ENCODE measurements around the gene DDTL. TPM values are rescaled to one million over a fixed set of nuclear protein-coding genes. Genes with fewer than 3 reads are reported as not detected.
"Not testable (repeated sequence)": the region's sequence is repeated elsewhere in the genome, so short reads cannot be mapped to it uniquely, and the experiment has no call there.

DDTL gene
- total RNA-seq, 4 donors from 2014 or later, result 0.67 to 9.9 (median 6.3) TPM; not detected in 1

DNA sequence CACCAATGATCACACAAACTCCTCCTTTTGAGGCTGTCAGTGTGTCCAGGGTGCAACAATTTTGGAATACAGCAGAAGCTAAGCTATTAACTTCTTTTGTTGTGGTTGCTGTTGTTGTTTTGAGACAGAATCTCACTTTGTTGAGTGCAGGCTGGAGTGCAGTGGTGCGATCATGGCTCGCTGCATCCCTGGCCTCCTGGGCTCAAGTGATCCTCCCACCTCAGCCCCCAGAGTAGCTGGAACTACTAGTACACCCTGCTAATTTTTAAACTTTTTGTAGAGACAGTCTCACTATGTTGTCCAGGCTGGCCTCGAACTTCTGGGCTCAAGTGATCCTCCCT, 27.7 kb upstream of the DDTL start:
- H3K4me1 ChIP-seq, result no peaks in the 10 kb centered on the region
- H3K36me3 ChIP-seq, result no peaks in the 10 kb centered on the region
- no peak for TF ChIP-seq POLR2A (IDR thresholded peaks at IDR 0.05)
- TF ChIP-seq, protein P1, sequence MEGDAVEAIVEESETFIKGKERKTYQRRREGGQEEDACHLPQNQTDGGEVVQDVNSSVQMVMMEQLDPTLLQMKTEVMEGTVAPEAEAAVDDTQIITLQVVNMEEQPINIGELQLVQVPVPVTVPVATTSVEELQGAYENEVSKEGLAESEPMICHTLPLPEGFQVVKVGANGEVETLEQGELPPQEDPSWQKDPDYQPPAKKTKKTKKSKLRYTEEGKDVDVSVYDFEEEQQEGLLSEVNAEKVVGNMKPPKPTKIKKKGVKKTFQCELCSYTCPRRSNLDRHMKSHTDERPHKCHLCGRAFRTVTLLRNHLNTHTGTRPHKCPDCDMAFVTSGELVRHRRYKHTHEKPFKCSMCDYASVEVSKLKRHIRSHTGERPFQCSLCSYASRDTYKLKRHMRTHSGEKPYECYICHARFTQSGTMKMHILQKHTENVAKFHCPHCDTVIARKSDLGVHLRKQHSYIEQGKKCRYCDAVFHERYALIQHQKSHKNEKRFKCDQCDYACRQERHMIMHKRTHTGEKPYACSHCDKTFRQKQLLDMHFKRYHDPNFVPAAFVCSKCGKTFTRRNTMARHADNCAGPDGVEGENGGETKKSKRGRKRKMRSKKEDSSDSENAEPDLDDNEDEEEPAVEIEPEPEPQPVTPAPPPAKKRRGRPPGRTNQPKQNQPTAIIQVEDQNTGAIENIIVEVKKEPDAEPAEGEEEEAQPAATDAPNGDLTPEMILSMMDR (IDR thresholded peaks at IDR 0.05), result no peak
- DNase-seq, result no peak
- no peak overlapping the region for H3K27ac ChIP-seq
- H3K4me3 ChIP-seq, result no peak overlapping the region
- no peaks in the 10 kb centered on the region for H3K27me3 ChIP-seq
- H3K9me3 ChIP-seq, result no peaks in the 10 kb centered on the region

DNA sequence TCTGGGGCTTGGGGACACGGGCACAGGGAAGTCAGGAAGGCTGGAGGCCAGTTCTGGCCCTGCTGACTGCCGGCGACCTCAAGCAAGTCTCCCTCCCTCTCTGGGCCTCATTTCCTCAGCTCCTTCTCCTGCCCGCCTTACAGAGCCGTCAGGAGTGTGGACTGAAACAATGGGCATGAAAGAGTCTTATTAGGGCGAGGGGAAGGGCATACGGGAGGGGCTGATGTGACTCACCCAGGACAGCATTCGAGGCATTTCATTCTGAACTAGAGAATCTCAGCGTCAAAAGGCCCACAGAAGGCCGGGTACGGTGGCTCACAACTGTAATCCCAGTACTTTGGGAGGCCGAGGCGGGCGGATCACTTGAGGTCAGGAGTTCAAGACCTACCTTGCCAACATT, 26.5 kb upstream of the DDTL start:
- H3K9me3 ChIP-seq, DNase-seq: not testable (repeated sequence)

DNA sequence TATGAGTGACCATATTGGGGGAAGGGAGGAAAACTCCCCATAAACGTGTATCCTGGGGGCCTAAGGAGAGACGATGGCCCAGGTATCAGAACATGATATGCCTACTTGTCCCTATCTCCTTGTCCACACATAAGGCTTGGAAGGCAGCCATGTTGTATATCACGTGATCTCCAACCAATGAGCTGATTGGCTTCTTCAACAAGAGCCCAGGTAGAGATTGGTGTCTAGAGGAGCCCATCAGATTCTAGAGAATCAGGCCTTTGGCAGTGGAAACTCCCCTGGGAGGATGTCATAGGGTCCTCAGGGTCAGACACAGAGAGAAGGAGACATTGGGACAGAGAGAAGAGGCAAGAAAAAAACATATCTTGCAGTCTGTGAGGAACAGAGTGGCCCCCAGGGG, 19.3 kb upstream of the DDTL start:
- H3K36me3 ChIP-seq, H3K9me3 ChIP-seq, H3K27me3 ChIP-seq, H3K27ac ChIP-seq, DNase-seq, H3K4me1 ChIP-seq, H3K4me3 ChIP-seq: not testable (repeated sequence)

More for the DNA sequence above, 26.5 kb upstream of the DDTL start:
- not testable (repeated sequence) for H3K4me3 ChIP-seq, H3K27ac ChIP-seq, H3K4me1 ChIP-seq, H3K27me3 ChIP-seq, H3K36me3 ChIP-seq

DNA sequence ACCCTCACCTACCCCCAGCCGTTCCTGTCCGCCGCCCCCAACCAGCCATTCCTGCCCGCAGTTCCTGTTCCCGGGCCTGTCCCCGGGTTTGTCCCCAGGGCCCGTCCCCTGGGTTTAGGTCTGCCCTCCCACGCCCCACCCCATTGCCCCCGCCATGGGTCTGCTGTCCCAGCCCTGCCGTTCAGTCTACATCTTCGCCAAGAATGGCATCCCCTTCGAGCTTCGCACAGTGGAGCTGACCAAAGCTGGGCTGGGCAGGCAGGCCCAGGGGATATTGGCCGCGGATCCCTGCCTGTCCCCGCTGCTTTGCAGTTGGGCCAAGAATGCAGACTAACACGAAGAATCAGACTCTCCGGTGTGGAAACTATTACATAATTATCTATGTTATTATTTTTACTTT, 16.9 kb upstream of the DDTL start:
- not testable (repeated sequence) for H3K4me3 ChIP-seq, H3K27me3 ChIP-seq, H3K9me3 ChIP-seq, H3K27ac ChIP-seq, H3K36me3 ChIP-seq, H3K4me1 ChIP-seq, DNase-seq

DNA sequence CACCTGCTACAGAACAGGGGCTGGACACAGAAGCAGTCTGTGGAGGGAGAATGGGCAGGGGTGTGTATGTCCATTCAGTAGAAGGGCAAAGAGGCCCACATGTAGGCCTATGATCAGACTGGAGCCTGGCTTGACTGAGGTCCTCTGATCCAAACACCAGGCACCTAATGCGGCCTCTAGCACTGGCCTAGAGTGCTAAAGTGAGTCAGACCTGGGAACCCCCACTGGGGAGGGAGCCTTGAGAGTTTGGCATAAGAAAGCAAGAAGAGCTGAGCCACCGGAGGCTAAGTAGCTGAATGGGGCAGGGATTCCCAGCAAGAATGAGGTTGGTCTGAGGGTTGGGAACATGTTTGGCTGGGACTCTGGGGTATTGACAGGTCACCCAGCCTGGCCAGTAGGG, 15.3 kb upstream of the DDTL start:
- not testable (repeated sequence) for DNase-seq, H3K27me3 ChIP-seq, H3K36me3 ChIP-seq, H3K4me1 ChIP-seq, H3K4me3 ChIP-seq, H3K27ac ChIP-seq, H3K9me3 ChIP-seq

DNA sequence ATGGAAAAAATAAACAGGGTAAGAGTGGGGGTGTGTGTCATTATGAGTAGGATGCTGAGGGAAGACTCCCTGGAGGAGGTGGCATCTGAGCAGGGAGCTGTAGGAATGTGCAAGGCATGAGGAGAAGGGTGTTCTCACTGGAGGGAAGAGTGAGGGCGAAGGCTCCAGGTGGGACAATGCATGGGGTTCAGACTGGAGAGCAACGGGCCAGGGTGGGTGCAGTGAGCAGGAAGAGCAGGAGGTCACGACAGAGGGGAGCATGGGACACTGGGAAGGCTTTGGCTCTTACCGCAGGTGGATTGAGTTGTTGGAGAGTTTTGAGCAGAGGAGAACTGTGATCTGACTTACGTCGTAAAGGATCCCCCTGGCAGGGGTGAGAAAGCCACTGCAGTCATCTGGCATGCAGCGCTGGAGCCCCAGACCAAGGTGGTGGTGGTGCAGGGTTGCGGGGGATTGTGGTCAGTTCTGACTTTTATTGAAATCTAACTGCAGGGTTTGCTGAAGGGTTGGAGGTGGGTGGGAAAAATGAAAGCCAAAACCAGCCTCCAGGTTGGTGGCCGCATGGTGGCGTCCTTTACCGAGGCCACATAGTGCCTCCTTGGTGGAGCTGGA, 13.8 kb upstream of the DDTL start:
- not testable (repeated sequence) for H3K4me1 ChIP-seq, H3K4me3 ChIP-seq, H3K36me3 ChIP-seq, H3K27me3 ChIP-seq, DNase-seq, H3K27ac ChIP-seq, H3K9me3 ChIP-seq

DNA sequence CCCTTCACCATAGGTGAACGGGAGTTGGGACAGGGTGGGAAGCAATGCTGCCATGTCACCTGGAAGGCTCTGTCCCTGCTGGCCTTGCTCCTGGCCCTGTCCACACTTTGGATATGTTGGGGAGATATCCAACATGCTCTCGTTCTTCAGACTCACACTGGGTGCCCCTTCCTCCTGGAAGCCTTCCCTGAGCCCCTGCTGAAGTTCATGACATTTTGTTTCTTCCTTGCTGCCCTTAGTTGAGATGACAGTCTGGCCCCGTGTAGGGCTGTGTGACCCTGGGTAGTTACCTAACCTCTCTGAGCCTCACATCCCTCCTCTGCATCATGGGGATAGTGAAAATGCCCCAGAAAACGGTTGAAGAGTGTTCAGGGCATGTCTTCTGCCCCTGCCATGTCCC, 13.2 kb upstream of the DDTL start:
- not testable (repeated sequence) for H3K4me3 ChIP-seq, H3K27ac ChIP-seq, H3K36me3 ChIP-seq, DNase-seq, H3K9me3 ChIP-seq, H3K4me1 ChIP-seq, H3K27me3 ChIP-seq

DNA sequence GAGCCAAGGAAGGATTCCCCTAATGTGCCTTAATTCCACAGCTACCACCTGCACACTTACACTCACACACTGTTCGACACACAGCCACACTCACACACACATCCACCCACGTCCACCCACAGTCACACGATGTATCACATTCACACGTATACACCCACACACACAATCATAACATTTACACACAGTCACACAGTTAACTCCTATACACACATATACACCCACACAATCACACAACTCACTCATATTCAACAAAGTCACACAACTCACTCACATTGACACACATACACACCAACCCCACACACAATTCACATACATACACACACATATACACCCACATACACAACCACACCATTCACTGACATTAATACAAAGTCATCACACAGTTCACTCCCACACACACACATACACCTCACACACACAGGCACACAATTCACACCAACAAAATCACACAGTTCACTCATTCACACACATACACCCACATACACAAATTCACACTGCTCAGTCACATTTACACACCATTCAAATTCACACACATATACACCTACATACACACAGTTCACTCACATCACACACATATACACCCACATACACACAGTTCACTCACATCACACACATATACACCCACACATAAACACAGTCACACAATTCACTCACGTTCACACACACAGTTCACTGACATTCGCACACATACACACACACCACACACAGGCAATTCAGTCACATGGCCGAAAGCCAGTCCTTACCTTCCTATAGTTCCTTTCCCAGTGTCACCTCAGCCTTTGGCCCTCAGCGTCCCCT, 12.3 kb upstream of the DDTL start:
- H3K9me3 ChIP-seq, H3K36me3 ChIP-seq: not testable (repeated sequence)

DNA sequence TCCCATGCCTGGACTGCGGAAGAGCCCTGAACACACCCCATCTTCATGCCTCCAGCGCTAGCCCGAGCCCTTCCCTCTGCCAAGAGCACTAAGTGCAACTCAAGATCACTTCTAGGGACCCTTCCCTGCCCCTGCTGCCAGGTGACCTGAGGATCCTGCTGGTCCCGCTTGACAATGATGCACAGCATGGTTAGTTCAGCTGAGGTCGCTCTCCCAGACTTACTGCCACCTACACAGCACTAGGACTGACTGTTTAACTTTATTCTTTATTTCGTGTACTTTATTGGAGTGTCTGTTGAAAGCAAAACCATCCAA, 11.7 kb upstream of the DDTL start:
- not testable (repeated sequence) for H3K4me1 ChIP-seq, H3K27ac ChIP-seq, H3K36me3 ChIP-seq, H3K9me3 ChIP-seq, H3K27me3 ChIP-seq, H3K4me3 ChIP-seq, DNase-seq

More for the DNA sequence above, 12.3 kb upstream of the DDTL start:
- H3K4me3 ChIP-seq, DNase-seq, H3K27ac ChIP-seq, H3K4me1 ChIP-seq, H3K27me3 ChIP-seq: not testable (repeated sequence)

DNA sequence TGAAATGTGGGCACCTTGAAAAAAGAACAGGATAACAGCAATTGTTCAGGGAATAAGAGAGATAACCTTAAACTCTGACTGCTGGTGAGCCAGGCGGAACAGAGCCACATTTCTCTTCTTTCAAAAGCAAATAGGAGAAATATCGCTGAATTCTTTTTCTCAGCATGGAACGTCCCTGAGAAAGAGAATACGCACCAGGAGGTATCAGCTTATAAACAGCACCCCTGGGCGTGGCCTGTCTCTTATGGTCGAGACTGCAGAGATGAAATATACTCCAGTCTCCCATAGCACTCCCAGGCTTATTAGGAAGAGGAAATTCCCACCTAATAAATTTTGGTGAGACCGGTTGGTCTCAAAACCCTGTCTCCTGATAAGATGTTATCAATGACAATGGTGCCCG, 10.8 kb upstream of the DDTL start:
- not testable (repeated sequence) for H3K27ac ChIP-seq, H3K27me3 ChIP-seq, H3K36me3 ChIP-seq, H3K9me3 ChIP-seq, H3K4me1 ChIP-seq, DNase-seq, H3K4me3 ChIP-seq
